ENCODE measurements around the gene HSF5. TPM values are rescaled to one million over a fixed set of nuclear protein-coding genes. Genes with fewer than 3 reads are reported as not detected.

Gene HSF5
- total RNA-seq, 1 donor from 2014 or later, result not detected

- Histone ChIP-seq H3F3A (ENCODE audit: low read depth) (peaks cover 18% of the 10 kb centered on the region), H3K9ac (no peak overlapping the region), H3K4me1 (peaks cover 10% of the 10 kb centered on the region), H3K36me3 (no peaks in the 10 kb centered on the region), H3K79me2 (ENCODE audit: low read depth) (no peaks in the 10 kb centered on the region), H3K9me3 (ENCODE audit: low read depth) (no peaks in the 10 kb centered on the region), H4K20me1 (ENCODE audit: low read depth) (no peaks in the 10 kb centered on the region), H2AFZ (replicated peaks) (no peak overlapping the region), H3K27ac (no peak overlapping the region), H3K4me3 (no peak overlapping the region), H3K27me3 (no peaks in the 10 kb centered on the region), H3K4me2 (no peak overlapping the region)
- H3K36me3 Mint-ChIP-seq, result no peaks in the 10 kb centered on the region
- peak overlapping the region; percentile 8 for H3K4me3 Mint-ChIP-seq
- H3K9me3 Mint-ChIP-seq, result no peaks in the 10 kb centered on the region
- TF ChIP-seq EZH2phosphoT487 (IDR thresholded peaks at IDR 0.05) (no peak), CTCF (IDR thresholded peaks at IDR 0.05) (no peak), EZH2 (IDR thresholded peaks at IDR 0.05) (no peak)
- H3K4me1 Mint-ChIP-seq, result peaks cover 43% of the 10 kb centered on the region
- DNase-seq (ENCODE audit: low spot score), result no peak
- H3K27ac Mint-ChIP-seq, result no peak overlapping the region
- peaks cover 3% of the 10 kb centered on the region for H3K27me3 Mint-ChIP-seq (ENCODE audit: insufficient read depth, low read depth)
These were observed 76.0 kb downstream of the HSF5 start for GRCh38 chr17:58412064-58412703.

- Histone ChIP-seq H3K9ac (no peak overlapping the region), H3F3A (ENCODE audit: low read depth) (peaks cover 16% of the 10 kb centered on the region), H3K27ac (no peak overlapping the region), H3K4me2 (no peak overlapping the region), H3K9me3 (ENCODE audit: low read depth) (no peaks in the 10 kb centered on the region), H2AFZ (replicated peaks) (no peak overlapping the region), H4K20me1 (ENCODE audit: low read depth) (no peaks in the 10 kb centered on the region), H3K4me3 (no peak overlapping the region), H3K79me2 (ENCODE audit: low read depth) (no peaks in the 10 kb centered on the region), H3K27me3 (no peaks in the 10 kb centered on the region), H3K4me1 (peaks cover 3% of the 10 kb centered on the region), H3K36me3 (no peaks in the 10 kb centered on the region)
- DNase-seq (ENCODE audit: low spot score), result no peak
- H3K27ac Mint-ChIP-seq, result no peak overlapping the region
- peaks cover 3% of the 10 kb centered on the region for H3K27me3 Mint-ChIP-seq (ENCODE audit: insufficient read depth, low read depth)
- H3K9me3 Mint-ChIP-seq, result no peaks in the 10 kb centered on the region
- H3K4me3 Mint-ChIP-seq, result no peak overlapping the region
- TF ChIP-seq EZH2 (IDR thresholded peaks at IDR 0.05) (no peak), CTCF (IDR thresholded peaks at IDR 0.05) (no peak), EZH2phosphoT487 (IDR thresholded peaks at IDR 0.05) (no peak)
- H3K36me3 Mint-ChIP-seq, result no peaks in the 10 kb centered on the region
- peaks cover 37% of the 10 kb centered on the region for H3K4me1 Mint-ChIP-seq
These were observed 76.8 kb downstream of the HSF5 start for GRCh38 chr17:58411408-58411894.

- Histone ChIP-seq H3F3A (ENCODE audit: low read depth) (peaks cover 14% of the 10 kb centered on the region), H3K4me2 (no peak overlapping the region), H3K27ac (no peak overlapping the region), H2AFZ (replicated peaks) (no peak overlapping the region), H3K27me3 (no peaks in the 10 kb centered on the region), H3K36me3 (no peaks in the 10 kb centered on the region), H3K9ac (no peak overlapping the region), H3K9me3 (ENCODE audit: low read depth) (no peaks in the 10 kb centered on the region), H3K4me1 (peaks cover 3% of the 10 kb centered on the region), H4K20me1 (ENCODE audit: low read depth) (no peaks in the 10 kb centered on the region), H3K79me2 (ENCODE audit: low read depth) (no peaks in the 10 kb centered on the region), H3K4me3 (no peak overlapping the region)
- no peak overlapping the region for H3K4me3 Mint-ChIP-seq
- H3K9me3 Mint-ChIP-seq, result no peaks in the 10 kb centered on the region
- H3K36me3 Mint-ChIP-seq, result no peaks in the 10 kb centered on the region
- H3K27ac Mint-ChIP-seq, result no peak overlapping the region
- H3K27me3 Mint-ChIP-seq (ENCODE audit: insufficient read depth, low read depth), result peaks cover 2% of the 10 kb centered on the region
- no peak for DNase-seq (ENCODE audit: low spot score)
- peaks cover 38% of the 10 kb centered on the region for H3K4me1 Mint-ChIP-seq
- TF ChIP-seq CTCF (IDR thresholded peaks at IDR 0.05) (no peak), EZH2 (IDR thresholded peaks at IDR 0.05) (no peak), EZH2phosphoT487 (IDR thresholded peaks at IDR 0.05) (no peak)
These were observed 77.3 kb downstream of the HSF5 start for GRCh38 chr17:58410714-58411407.

All from neural progenitor cell (in vitro differentiated cells).